ENCODE measurements around the gene CES2.

- TF ChIP-seq PCBP2 (IDR thresholded peaks at IDR 0.05; ENCODE audit: low read depth, low read length, poor library complexity, severe bottlenecking) (no peak), ZBTB9 (CRISPR knock-in tag; IDR thresholded peaks at IDR 0.05) (no peak), CBX5 (IDR thresholded peaks at IDR 0.05; ENCODE audit: borderline replicate concordance, low read depth) (no peak), USF1 (CRISPR knock-in tag; IDR thresholded peaks at IDR 0.05) (no peak), CTCF (IDR thresholded peaks at IDR 0.05 in 2 of 3, conservative IDR thresholded peaks at IDR 0.05 in 1 of 3; ENCODE audit: insufficient read depth in 2 of 3, low read depth in 1 of 3, low read length in 3 of 3) (no peak), ZNF561 (CRISPR knock-in tag; conservative IDR thresholded peaks at IDR 0.05) (no peak), POLR2AphosphoS5 (IDR thresholded peaks at IDR 0.05; ENCODE audit: control insufficient read depth, insufficient read depth, low read depth, low read length) (no peak), POLR2A (conservative IDR thresholded peaks at IDR 0.05) (no peak), RNF2 (IDR thresholded peaks at IDR 0.05) (no peak), GABPA (tag; conservative IDR thresholded peaks at IDR 0.05; ENCODE audit: low read depth) (no peak), ARID4B (CRISPR knock-in tag; IDR thresholded peaks at IDR 0.05) (no peak)
These were observed 35.7 kb downstream of the CES2 start for GRCh38 chr16:66970775-66971720.
